HG03460 (cell line): ENCODE data around the gene BHMT.
"Not testable (repeated sequence)": the region's sequence is repeated elsewhere in the genome, so short reads cannot be mapped to it uniquely, and the experiment has no call there.

Experiments used
- ATAC-seq: cut with Tn5 transposase; IDR thresholded peaks from one replicate; pipeline ENCODE4 v1.9.1; 2021; ENCODE audit not compliant: unreplicated experiment

BHMT gene

GRCh38 chr5:79171635-79172245 lies 60.1 kb downstream of the BHMT start:
- no peak for ATAC-seq

GRCh38 chr5:79172269-79172668 lies 60.7 kb downstream of the BHMT start:
- ATAC-seq, result no peak

- no peak for ATAC-seq
Measured at GRCh38 chr5:79173626-79174025, 62.0 kb downstream of the BHMT start.

- not testable (repeated sequence) for ATAC-seq
Measured at GRCh38 chr5:79180449-79180848, 68.8 kb downstream of the BHMT start.

- ATAC-seq, result no peak
Measured at GRCh38 chr5:79181419-79182022, 69.9 kb downstream of the BHMT start.
